ENCODE results near the gene NIPBL. TPM values are rescaled to one million over a fixed set of nuclear protein-coding genes. Genes with fewer than 3 reads are reported as not detected.
A peak's percentile ranks its signal among the peaks of the same experiment; 100 is the strongest.

The NIPBL gene
- total RNA-seq, 1 experiment from 2014 or later = 45.1 TPM

DNA sequence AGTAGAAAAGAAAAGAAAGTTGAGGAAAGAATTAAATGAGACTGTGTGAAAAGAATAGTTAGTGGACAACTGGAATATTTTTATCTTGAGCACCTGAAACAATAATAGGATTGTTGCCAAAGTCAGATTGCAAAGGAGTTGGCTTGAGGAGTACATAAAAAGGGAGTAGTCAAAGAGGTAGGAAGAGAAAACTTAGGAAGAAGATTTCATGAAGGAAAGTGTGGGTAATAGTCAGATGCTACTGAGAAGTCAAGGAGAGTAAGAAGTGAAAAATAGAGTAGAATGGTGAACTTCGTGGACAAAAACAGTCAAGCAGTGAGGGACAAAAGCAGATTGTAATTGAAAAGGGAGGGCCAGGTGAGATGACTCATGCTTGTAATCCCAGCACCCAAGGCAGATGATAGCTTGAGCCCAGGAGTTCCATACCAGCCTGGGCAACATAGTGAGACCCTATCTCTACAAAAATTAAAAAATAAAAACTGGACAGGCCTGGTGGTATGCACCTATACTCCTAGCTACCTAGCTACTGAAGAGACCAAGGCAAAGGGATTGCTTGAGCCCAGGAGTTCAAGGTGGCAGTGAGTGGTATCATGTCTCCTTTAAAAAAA is 178.9 kb downstream of the NIPBL start:
- no peak overlapping the region for H2AFZ ChIP-seq (ENCODE audit: low read depth, low read length, poor library complexity, severe bottlenecking)
- no peaks in the 10 kb centered on the region for H4K20me1 ChIP-seq (ENCODE audit: insufficient read depth)
- no peaks in the 10 kb centered on the region for H3K79me2 ChIP-seq (ENCODE audit: insufficient read depth, low read length)
- RAD21 ChIA-PET (ENCODE audit: low non-redundant PET in 1 of 2, low total read pairs in 2 of 2, uncharacterized antibody in 2 of 2, unreplicated experiment in 2 of 2) = no interaction called here
- ATAC-seq = peak; percentile 46
- intact Hi-C loops (cut with micrococcal nuclease) = no loop called here
- POLR2A ChIA-PET = interaction anchor here (0.6 kb wide), 1 partner anchor 318 kb away, joined by 4 read pairs; no protein-coding TSS in a partner anchor
- peaks cover 4 to 21% of the 10 kb centered on the region in 2 experiments; a peak in 1 of 4 replicates for H3K36me3 ChIP-seq (ENCODE audit: control insufficient read depth in 1 of 2, insufficient read depth in 2 of 2, low read length in 2 of 2)
- no peak overlapping the region for H3K4me3 ChIP-seq (replicated peaks in 1 of 2; ENCODE audit: low read depth in 1 of 2, low read length in 2 of 2)
- no peaks in the 10 kb centered on the region for H3K27me3 ChIP-seq (ENCODE audit: insufficient read depth, low read length)
- no peaks in the 10 kb centered on the region for H3K4me1 ChIP-seq (ENCODE audit: control insufficient read depth in 1 of 2, insufficient read depth in 2 of 2, low read length in 2 of 2)
- H3K9ac ChIP-seq (ENCODE audit: low read length) = no peak overlapping the region
- DNase-seq (ENCODE audit: low read depth, low spot score) = no peak
- BruUV-seq (replicated peaks) = no TSS peak
- H3K9me3 ChIP-seq (ENCODE audit: control insufficient read depth in 1 of 2, insufficient read depth in 1 of 2, low read depth in 1 of 2, low read length in 2 of 2) = no peaks in the 10 kb centered on the region
- no peaks in the 10 kb centered on the region for H3K9me2 ChIP-seq (ENCODE audit: insufficient read depth)
- no peak for TF ChIP-seq ZNF274 (IDR thresholded peaks at IDR 0.05; ENCODE audit: low read depth, low read length)
- TF ChIP-seq POLR2A (IDR thresholded peaks at IDR 0.05; ENCODE audit: borderline replicate concordance, extremely low read depth, insufficient read depth, insufficient read length) = no peak
- no peak for TF ChIP-seq POLR2AphosphoS5 (IDR thresholded peaks at IDR 0.05; ENCODE audit: low read depth, low read length)
- no peak for TF ChIP-seq EZH2phosphoT487 (IDR thresholded peaks at IDR 0.05; ENCODE audit: borderline replicate concordance)
- TF ChIP-seq EZH2 (IDR thresholded peaks at IDR 0.05) = no peak
- TF ChIP-seq ELF1 (IDR thresholded peaks at IDR 0.05; ENCODE audit: borderline replicate concordance, low read depth) = no peak
- TF ChIP-seq EGR1 (IDR thresholded peaks at IDR 0.05; ENCODE audit: low read depth) = no peak
- no peak for TF ChIP-seq ZFX (IDR thresholded peaks at IDR 0.05)
- no peak for TF ChIP-seq SIN3A (IDR thresholded peaks at IDR 0.05; ENCODE audit: low read depth)
- TF ChIP-seq FOSL1 (IDR thresholded peaks at IDR 0.05; ENCODE audit: low read depth) = no peak
- TF ChIP-seq REST (IDR thresholded peaks at IDR 0.05; ENCODE audit: low read depth) = no peak
- TF ChIP-seq ZBTB33 (IDR thresholded peaks at IDR 0.05; ENCODE audit: extremely low read depth, insufficient replicate concordance, low read length) = no peak
- no peak for TF ChIP-seq TCF7L2 (IDR thresholded peaks at IDR 0.05; ENCODE audit: borderline replicate concordance, extremely low read depth, insufficient read depth, insufficient read length)
- no peak for TF ChIP-seq SRF (IDR thresholded peaks at IDR 0.05; ENCODE audit: low read depth)
- TF ChIP-seq, protein P1, sequence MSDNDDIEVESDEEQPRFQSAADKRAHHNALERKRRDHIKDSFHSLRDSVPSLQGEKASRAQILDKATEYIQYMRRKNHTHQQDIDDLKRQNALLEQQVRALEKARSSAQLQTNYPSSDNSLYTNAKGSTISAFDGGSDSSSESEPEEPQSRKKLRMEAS (IDR thresholded peaks at IDR 0.05) = no peak
- TF ChIP-seq SP1 (IDR thresholded peaks at IDR 0.05; ENCODE audit: low read depth) = no peak
- CTCF ChIA-PET = no interaction called here
- no peak overlapping the region for H3K27ac ChIP-seq (ENCODE audit: low read depth, low read length)
- no peak overlapping the region for H3K4me2 ChIP-seq (ENCODE audit: low read length)
